Inflammatory macrophage treated with lipopolysaccharide for 4 hours (primary cell): ENCODE data around the gene ANKRD44.
A peak's percentile ranks its signal among the peaks of the same experiment; 100 is the strongest.

ENCODE experiments used
- DNase-seq: peaks from one replicate; pipeline ENCODE4 v3.0.0-alpha.2; 2020

The ANKRD44 gene

GRCh38 chr2:197286805-197287595 is 23.6 kb downstream of the ANKRD44 start:
- peak; percentile 91 for DNase-seq

- no peak for DNase-seq
Measured at GRCh38 chr2:197285361-197285760, 25.2 kb downstream of the ANKRD44 start.

- DNase-seq = peak; percentile 43
Measured at GRCh38 chr2:197284956-197285355, 25.6 kb downstream of the ANKRD44 start.

GRCh38 chr2:197281421-197281820 is 29.2 kb downstream of the ANKRD44 start:
- DNase-seq = peak; percentile 86

GRCh38 chr2:197280015-197280702 is 30.4 kb downstream of the ANKRD44 start:
- DNase-seq = no peak

GRCh38 chr2:197278799-197279763 is 31.5 kb downstream of the ANKRD44 start:
- DNase-seq = no peak

- no peak for DNase-seq
Measured at GRCh38 chr2:197277794-197278193, 32.8 kb downstream of the ANKRD44 start.

- no peak for DNase-seq
Measured at GRCh38 chr2:197276156-197276555, 34.4 kb downstream of the ANKRD44 start.

GRCh38 chr2:197274937-197275336 is 35.6 kb downstream of the ANKRD44 start:
- DNase-seq = no peak

GRCh38 chr2:197274349-197274748 is 36.2 kb downstream of the ANKRD44 start:
- DNase-seq = no peak

- DNase-seq = no peak
Measured at GRCh38 chr2:197273485-197273884, 37.1 kb downstream of the ANKRD44 start.

GRCh38 chr2:197270601-197271000 is 40.0 kb downstream of the ANKRD44 start:
- no peak for DNase-seq

GRCh38 chr2:197269815-197270214 is 40.8 kb downstream of the ANKRD44 start:
- no peak for DNase-seq

- no peak for DNase-seq
Measured at GRCh38 chr2:197268786-197269584, 41.6 kb downstream of the ANKRD44 start.

GRCh38 chr2:197266477-197266876 is 44.1 kb downstream of the ANKRD44 start:
- no peak for DNase-seq

GRCh38 chr2:197265924-197266323 is 44.7 kb downstream of the ANKRD44 start:
- DNase-seq = no peak

- no peak for DNase-seq
Measured at GRCh38 chr2:197265036-197265435, 45.5 kb downstream of the ANKRD44 start.

GRCh38 chr2:197264332-197264731 is 46.2 kb downstream of the ANKRD44 start:
- DNase-seq = no peak

GRCh38 chr2:197263077-197263476 is 47.5 kb downstream of the ANKRD44 start:
- no peak for DNase-seq

- DNase-seq = no peak
Measured at GRCh38 chr2:197261808-197262226, 48.8 kb downstream of the ANKRD44 start.

- no peak for DNase-seq
Measured at GRCh38 chr2:197259470-197259999, 51.0 kb downstream of the ANKRD44 start.

- DNase-seq = peak; percentile 97
Measured at GRCh38 chr2:197258580-197258979, 52.0 kb downstream of the ANKRD44 start.
